Epithelial cell of proximal tubule (primary cell): ENCODE data around the gene EPC2. TPM values are rescaled to one million over a fixed set of nuclear protein-coding genes. Genes with fewer than 3 reads are reported as not detected.

Experiments
- DNase-seq: peaks from one replicate; pipeline ENCODE4 v3.0.0-alpha.2; 2011; ENCODE audit warnings: low read depth
- H3K4me3 ChIP-seq: 2 replicates; pipeline ENCODE4 v1.5.1; 2011; ENCODE audit warnings: low read depth, mild to moderate bottlenecking, low read length
- CTCF ChIP-seq: conservative IDR thresholded peaks from 2 replicates; pipeline ENCODE4 v1.5.1; 2012; ENCODE audit warnings: low read depth, mild to moderate bottlenecking, low read length
- total RNA-seq: library from RNA; depleted of rRNA; stranded (reverse); fragments of >200 nt; gene quantifications from 2 replicates; pipeline ENCODE4 v1.2.3, GENCODE V29; 2015

The EPC2 gene
- total RNA-seq, 1 donor from 2014 or later, result 15.3 TPM

- no peak for DNase-seq
- H3K4me3 ChIP-seq, result no peak overlapping the region
- no peak for TF ChIP-seq CTCF
Observed at GRCh38 chr2:148721991-148722777, 77.6 kb downstream of the EPC2 start.

DNA sequence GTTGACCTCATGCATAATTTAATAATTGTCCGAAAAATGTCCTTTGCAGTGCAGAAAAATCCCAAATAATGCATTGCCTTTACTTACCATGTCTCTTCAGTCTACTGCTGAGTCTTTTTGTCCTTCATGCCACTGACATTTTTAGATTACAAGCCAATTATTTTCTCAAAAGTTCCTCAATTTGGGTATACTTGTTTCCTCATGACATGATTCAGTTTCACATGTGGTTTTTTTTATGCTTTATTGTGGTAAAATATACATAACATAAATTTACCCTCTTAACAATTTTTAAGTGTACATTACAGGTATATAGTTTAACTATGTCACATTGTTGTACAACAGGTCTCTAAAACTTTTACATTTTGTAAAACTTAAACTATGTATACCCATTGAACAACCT is 81.0 kb downstream of the EPC2 start:
- H3K4me3 ChIP-seq, result no peak overlapping the region
- DNase-seq, result no peak
- TF ChIP-seq CTCF, result no peak

GRCh38 chr2:148726228-148726627 is 81.7 kb downstream of the EPC2 start:
- H3K4me3 ChIP-seq, result no peak overlapping the region
- no peak for DNase-seq
- no peak for TF ChIP-seq CTCF

GRCh38 chr2:148730085-148730484 is 85.5 kb downstream of the EPC2 start:
- DNase-seq, result no peak
- TF ChIP-seq CTCF, result no peak

DNA sequence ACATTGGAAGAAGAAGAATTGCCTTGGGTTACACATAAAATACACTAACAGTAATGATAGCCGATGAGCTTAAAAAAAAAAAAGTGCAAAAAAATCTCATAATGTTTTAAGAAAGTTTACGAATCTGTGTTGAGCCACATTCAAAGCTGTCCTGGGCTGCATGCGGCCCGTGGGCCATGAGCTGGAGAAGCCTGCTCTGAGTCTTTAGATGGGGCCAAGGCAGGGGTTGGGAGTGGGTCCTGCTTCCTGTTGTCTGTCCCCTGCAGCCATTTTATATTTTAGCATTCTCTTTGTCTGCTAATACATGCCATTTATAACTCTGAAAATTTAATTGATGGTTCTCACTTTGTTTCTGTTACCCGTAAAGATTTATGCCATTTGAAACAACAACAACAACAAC is 93.2 kb downstream of the EPC2 start:
- no peak for DNase-seq
- TF ChIP-seq CTCF, result no peak
- H3K4me3 ChIP-seq, result no peak overlapping the region

More at GRCh38 chr2:148730085-148730484, 85.5 kb downstream of the EPC2 start:
- no peak overlapping the region for H3K4me3 ChIP-seq

DNA sequence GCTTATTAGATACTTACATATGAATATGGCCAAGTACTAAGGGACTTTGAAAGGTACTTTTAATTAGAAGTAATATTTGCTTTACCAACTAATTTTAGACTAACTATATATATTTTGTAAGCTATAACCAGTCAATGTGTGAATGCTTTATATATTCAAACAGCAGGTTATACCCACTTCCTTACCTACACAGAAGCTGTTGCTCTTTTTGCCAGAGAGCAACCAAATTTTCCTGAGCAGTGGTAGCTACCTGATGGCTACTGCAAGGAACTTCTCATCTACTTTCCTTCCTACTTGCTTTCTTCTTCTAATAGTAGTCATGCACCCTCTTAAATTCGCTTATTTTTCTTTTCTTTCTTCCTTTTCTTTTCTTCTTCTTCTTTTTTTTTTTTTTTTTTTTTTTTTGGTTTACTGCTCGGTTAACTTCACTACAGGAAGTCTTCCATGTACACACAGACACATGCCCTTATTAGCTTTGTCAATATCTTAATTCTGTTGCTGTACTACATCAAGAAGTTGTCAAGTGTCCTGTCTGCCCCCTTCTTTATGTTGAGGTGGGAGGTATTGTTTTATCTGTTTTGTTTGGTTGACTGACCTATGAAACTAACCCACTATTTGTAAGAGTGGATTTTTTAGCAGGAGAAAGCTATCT is 95.0 kb downstream of the EPC2 start:
- no peak for DNase-seq
- H3K4me3 ChIP-seq, result no peak overlapping the region
- TF ChIP-seq CTCF, result no peak

DNA sequence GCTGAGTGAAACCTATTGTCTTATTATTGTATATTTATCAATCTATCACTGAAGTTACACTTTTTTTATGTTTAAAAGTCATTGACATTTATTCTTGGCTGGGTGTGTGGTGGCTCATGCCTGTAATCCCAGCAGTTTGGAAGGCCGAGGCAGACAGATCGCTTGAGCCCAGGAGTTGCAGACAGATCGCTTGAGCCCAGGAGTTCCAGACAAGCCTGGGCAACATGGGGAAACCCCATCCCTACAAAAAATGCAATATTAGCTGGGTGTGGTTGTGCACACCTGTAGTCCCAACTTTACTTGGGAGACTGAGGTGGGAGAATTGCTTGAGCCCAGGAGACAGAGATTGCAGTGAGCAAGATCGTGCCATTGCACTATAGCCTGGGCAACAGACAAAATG is 97.8 kb downstream of the EPC2 start:
- DNase-seq, result no peak
- H3K4me3 ChIP-seq, result no peak overlapping the region
- no peak for TF ChIP-seq CTCF
